Transverse colon (tissue), 4 donors: Measurements from ENCODE around the gene ATAT1. TPM values are rescaled to one million over a fixed set of nuclear protein-coding genes. Genes with fewer than 3 reads are reported as not detected.

Experiments used
- DNase-seq: peaks from one replicate; pipeline ENCODE4 v3.0.0-alpha.2; 2019
- H3K27ac ChIP-seq, 4 donors: fragments of 200-600 bp; sonication (generic); 2 replicates each; pipeline ENCODE4 v1.5.1; 2016 to 2018; ENCODE audit warnings: inconsistent platforms in 4 of 4
- H3K27me3 ChIP-seq: fragments of 200-600 bp; sonication (generic); 2 replicates; pipeline ENCODE4 v1.5.1; 2017; ENCODE audit warnings: inconsistent platforms
- H3K36me3 ChIP-seq, 4 donors: fragments of 200-600 bp; sonication (generic); 2 replicates each; pipeline ENCODE4 v1.5.1; 2017 to 2019; ENCODE audit warnings: inconsistent platforms in 4 of 4
- H3K4me1 ChIP-seq, 4 donors: fragments of 200-600 bp; sonication (generic); 2 replicates each; pipeline ENCODE4 v1.5.1; 2017 to 2020; ENCODE audit warnings: inconsistent platforms in 4 of 4
- H3K4me3 ChIP-seq, 4 donors: fragments of 200-600 bp; sonication (generic); 1 replicate in 1 of 4; 2 replicates in 3 of 4; pipeline versions ENCODE4 v1.5.1 to v1.6.1; 2017 to 2019; ENCODE audit warnings: inconsistent platforms in 4 of 4
- H3K9me3 ChIP-seq, 2 donors: fragments of 200-600 bp; sonication (generic); 2 replicates each; pipeline ENCODE4 v1.5.1; 2017 to 2019; ENCODE audit warnings: inconsistent platforms in 2 of 2
- EP300 ChIP-seq: sonication (generic); formaldehyde crosslinking; IDR thresholded peaks from one replicate; pipeline ENCODE4 v1.6.1; 2017; ENCODE audit warnings: antibody characterized with exemption, low read depth
- POLR2A ChIP-seq: fragments of 450-650 bp; IDR thresholded peaks from one replicate; pipeline ENCODE4 v1.6.1; 2016; ENCODE audit warnings: antibody characterized with exemption, mild to moderate bottlenecking, moderate library complexity
- POLR2AphosphoS5 ChIP-seq, 3 donors: sonication (generic); formaldehyde crosslinking; IDR thresholded peaks; one replicate each; pipeline ENCODE4 v1.6.1; 2016; ENCODE audit warnings: antibody characterized with exemption in 3 of 3
- WGBS, 2 donors: methylation state at CpG; one replicate each; pipeline ENCODE4 v1.1.5; 2018; ENCODE audit warnings: low coverage in 1 of 2; 5-methylcytosine and 5-hydroxymethylcytosine counted together
- in situ Hi-C, 4 donors: fragments of 200-750 bp; cut with MboI; loops; one replicate each; pipeline versions ENCODE4 v1.15.0 to v1.15.1; 2017; ENCODE audit warnings: low sequenced_read_pairs in 3 of 4, low pct_ligation_motif_present in 1 of 4, low pct_unique_long_range_greater_than_20kb in 1 of 4
- intact Hi-C: fragments of 100-400 bp; cut with DNase I; formaldehyde crosslinking; loops from one replicate; pipeline ENCODE4 v1.15.1; 2023; ENCODE audit warnings: low total_unique reads
- total RNA-seq, 4 donors: library from RNA; depleted of rRNA; stranded (reverse); fragments of >200 nt; gene quantifications; one replicate each; pipeline ENCODE4 v1.1.0, GENCODE V29; 2016
- TF ChIP-seq, protein P1 (sequence below), 5 experiments: fragments of 200-600 bp in 3 of 5; fragments of 450-650 bp in 2 of 5; sonication (generic) in 3 of 5; IDR thresholded peaks; 1 replicate in 2 of 5; 2 replicates in 3 of 5; pipeline ENCODE4 v1.5.1; 2016 to 2017; ENCODE audit warnings: antibody characterized with exemption in 5 of 5, inconsistent platforms in 3 of 5, mild to moderate bottlenecking in 2 of 5, moderate library complexity in 1 of 5

ATAT1 gene
- total RNA-seq, 4 donors from 2014 or later: 10.6 to 174 (median 22.2) TPM

DNA sequence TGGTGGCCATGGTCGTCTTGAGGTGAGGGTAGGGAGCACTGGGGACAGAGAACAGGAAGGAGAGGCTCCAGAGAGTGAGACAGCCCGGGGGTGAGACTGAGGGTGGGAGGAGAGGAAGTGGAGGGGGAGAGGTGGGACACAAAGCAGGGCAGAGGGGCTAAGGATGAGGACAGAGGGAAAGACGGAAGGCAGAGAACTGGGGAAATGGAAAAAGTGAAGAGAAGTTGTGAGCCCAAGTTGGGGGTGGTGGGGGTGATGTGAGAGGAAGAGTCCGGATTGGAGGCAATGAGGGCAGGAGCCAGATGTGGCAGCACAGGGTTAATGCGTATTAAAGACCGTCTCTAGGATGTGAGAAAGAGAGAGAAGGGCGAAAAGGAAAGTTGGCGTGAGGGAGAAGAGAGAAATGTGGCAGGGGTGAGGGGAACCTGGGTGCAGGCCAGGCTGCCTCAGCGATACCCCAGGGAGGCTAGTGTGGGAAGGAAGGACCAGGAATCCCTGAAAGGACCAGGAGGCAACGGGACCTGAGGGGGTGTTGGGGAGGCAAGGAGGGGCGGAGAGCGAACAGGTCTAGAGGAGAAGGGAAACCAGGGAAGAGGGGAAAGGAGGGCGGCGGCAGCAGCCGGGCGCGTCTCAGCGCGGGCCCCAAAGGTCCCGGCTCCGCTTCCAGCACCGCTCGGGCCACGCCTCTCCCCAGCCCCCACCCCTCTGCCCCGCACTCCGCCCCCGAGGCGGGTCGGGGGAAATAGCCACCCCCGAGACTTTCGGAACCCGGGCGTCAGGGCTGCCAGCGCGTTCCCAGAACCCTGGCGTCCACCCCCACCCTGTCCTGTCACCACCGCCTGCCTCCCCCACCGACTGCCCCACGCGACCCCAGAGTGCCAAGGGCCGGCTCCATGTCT is 59.6 kb downstream of the ATAT1 start, which contains the start of gene PPP1R18:
Gene PPP1R18, minus strand, starts transcription at position 637 of the 899 bp plus-strand sequence. Its CDS starts 627 bp downstream, at position 10.
- in situ Hi-C loops: no loop called here
- H3K27ac ChIP-seq: peak within 1 kb of the TSS; percentile 93 to 99 (median 96)
- 3 to 7% methylated on average over 8 to 28 of the region's 41 CpGs for WGBS, 2 donors
- H3K4me1 ChIP-seq: peaks cover 6 to 83% (median 35%) of the 10 kb centered on the region in 4 donors
- no peaks in the 10 kb centered on the region for H3K27me3 ChIP-seq
- DNase-seq: peak; percentile 85
- no peaks in the 10 kb centered on the region for H3K9me3 ChIP-seq
- peak within 1 kb of the TSS; percentile 63 to 81 (median 68) for H3K4me3 ChIP-seq
- TF ChIP-seq EP300 (no peak), POLR2A (peak; percentile 45), POLR2AphosphoS5 (IDR thresholded peaks at IDR 0.05) (peak; percentile 47 to 82 (median 70))
- TF ChIP-seq, protein P1, sequence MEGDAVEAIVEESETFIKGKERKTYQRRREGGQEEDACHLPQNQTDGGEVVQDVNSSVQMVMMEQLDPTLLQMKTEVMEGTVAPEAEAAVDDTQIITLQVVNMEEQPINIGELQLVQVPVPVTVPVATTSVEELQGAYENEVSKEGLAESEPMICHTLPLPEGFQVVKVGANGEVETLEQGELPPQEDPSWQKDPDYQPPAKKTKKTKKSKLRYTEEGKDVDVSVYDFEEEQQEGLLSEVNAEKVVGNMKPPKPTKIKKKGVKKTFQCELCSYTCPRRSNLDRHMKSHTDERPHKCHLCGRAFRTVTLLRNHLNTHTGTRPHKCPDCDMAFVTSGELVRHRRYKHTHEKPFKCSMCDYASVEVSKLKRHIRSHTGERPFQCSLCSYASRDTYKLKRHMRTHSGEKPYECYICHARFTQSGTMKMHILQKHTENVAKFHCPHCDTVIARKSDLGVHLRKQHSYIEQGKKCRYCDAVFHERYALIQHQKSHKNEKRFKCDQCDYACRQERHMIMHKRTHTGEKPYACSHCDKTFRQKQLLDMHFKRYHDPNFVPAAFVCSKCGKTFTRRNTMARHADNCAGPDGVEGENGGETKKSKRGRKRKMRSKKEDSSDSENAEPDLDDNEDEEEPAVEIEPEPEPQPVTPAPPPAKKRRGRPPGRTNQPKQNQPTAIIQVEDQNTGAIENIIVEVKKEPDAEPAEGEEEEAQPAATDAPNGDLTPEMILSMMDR (IDR thresholded peaks at IDR 0.05): no peak
- H3K36me3 ChIP-seq: no peaks in the 10 kb centered on the region
- intact Hi-C loops: loop anchor here (2.0 to 5.0 kb wide), 2 partner anchors 31 to 69 kb away; partner anchors contain the start of genes MDC1, MRPS18B and PPP1R10

DNA sequence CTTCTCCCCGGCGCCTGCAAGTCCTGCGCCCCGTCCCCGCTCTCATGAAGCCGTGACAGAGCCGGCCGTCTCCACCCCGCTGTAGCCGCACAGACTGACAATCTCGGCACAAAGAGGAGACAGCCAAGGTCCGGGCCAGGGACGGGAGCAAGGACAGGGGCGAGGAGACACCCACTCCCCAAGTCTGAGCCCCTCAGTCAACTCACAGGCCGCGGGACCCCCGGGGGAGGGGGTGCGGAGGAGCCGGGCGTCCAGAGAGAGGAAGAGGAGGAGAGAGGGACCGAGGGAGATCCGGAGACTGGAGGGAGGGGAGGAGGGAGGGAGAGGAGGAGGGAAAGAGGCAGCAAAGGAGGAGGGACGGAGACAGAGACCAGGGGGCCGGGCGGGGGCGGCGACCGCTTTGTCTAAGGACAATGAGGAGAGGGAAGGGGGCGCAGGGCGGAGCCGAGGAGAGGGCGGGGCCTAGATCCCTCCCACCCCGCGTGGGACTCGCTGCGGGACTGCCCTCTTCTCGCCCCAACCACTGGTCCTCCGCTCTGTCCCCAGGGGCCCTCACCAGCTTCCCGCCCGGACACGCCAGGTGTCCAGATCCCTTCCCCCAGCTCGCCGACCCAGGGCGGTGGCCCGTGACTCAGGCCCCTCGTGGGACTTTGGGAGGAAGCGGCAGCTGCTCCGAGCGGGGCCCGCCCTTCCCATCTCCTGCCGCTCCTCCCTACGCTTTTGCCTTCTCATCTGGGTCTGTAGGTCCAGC is 60.4 kb downstream of the ATAT1 start:
- Histone ChIP-seq H3K9me3 (no peaks in the 10 kb centered on the region), H3K27ac (peak overlapping the region; percentile 93 to 99 (median 96)), H3K36me3 (no peaks in the 10 kb centered on the region), H3K4me1 (peaks cover 6 to 80% (median 34%) of the 10 kb centered on the region in 4 donors), H3K4me3 (peak overlapping the region; percentile 63 to 81 (median 68)), H3K27me3 (no peaks in the 10 kb centered on the region)
- WGBS, 2 donors: 0% methylated on average over 1 to 51 of the region's 52 CpGs
- peak; percentile 90 for DNase-seq
- intact Hi-C loops (loop anchor here (2.0 to 5.0 kb wide), 2 partner anchors 30 to 70 kb away; partner anchors contain the start of genes MDC1, MRPS18B and PPP1R10), in situ Hi-C loops (no loop called here)
- peak; percentile 79 to 91 (median 88) for TF ChIP-seq POLR2AphosphoS5 (IDR thresholded peaks at IDR 0.05)
- TF ChIP-seq, protein P1 (IDR thresholded peaks at IDR 0.05): no peak
- TF ChIP-seq POLR2A: no peak
- TF ChIP-seq EP300: peak; percentile 60

DNA sequence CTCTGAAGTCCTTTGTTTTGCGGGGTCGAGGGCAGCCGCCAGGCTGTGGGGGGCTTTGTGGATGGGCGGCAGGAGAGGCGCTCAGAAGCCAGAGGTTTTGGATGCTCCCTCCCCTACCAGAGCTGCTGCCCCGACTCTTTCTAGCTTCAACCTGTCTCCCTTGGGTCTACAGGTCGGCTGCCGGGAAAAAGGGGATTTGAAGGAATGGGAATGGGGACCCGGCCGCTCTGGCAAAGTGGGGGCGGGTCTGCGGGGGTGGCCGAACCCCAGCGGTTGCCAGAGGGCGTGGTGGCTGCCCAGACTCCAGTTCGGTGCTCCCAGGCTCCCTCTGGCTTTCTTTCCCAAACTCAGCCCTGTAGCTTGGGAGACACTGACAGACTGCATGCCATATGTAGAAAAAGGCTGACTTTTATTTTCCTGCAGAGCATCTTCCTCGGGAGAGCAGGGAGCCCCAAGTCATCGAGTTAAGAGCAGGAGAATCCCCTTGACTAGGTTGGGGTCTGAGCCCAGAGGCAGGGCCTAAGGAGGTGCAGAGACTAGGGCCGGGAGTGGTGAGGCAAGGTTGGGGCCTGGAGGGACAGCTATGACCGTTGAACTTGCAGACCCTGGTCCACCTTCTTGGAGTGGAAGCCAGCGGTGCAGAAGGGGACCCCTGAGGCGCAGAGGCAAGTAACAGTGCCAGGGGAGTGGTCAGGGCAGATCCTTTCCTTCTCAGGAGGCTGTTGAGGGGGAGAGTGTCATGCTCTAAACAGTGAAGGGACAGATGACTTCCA is 61.2 kb downstream of the ATAT1 start:
- Histone ChIP-seq H3K9me3 (no peaks in the 10 kb centered on the region), H3K36me3 (no peaks in the 10 kb centered on the region), H3K27ac (peak overlapping the region; percentile 93 to 99 (median 96)), H3K4me1 (peaks cover 6 to 73% (median 33%) of the 10 kb centered on the region in 4 donors), H3K27me3 (no peaks in the 10 kb centered on the region), H3K4me3 (peak overlapping the region; percentile 63 to 81 (median 68))
- TF ChIP-seq, protein P1 (IDR thresholded peaks at IDR 0.05): no peak
- TF ChIP-seq EP300 (no peak), POLR2A (no peak)
- DNase-seq: no peak
- intact Hi-C loops: loop anchor here (2.0 to 5.0 kb wide), 2 partner anchors 29 to 71 kb away; partner anchors contain the start of genes MDC1, MRPS18B and PPP1R10
- WGBS, 2 donors: 22% methylated on average over 18 of the region's 22 CpGs; no CpG with 5 or more reads in 1 of the 2 donors
- in situ Hi-C loops: no loop called here
